Head of caudate nucleus (tissue), 42 donors: ENCODE measurements around the gene LHX5.
A peak's percentile ranks its signal among the peaks of the same experiment; 100 is the strongest.

Source experiments
- DNase-seq, 42 donors: peaks; one replicate each; pipeline versions ENCODE4 v3.0.0 to v3.0.0-alpha.2; 2020 to 2021; ENCODE audit warnings: mixed read lengths in 7 of 42
- intact Hi-C: fragments of 100-400 bp; cut with DNase I; formaldehyde crosslinking; loops from one replicate; pipeline ENCODE4 v1.15.0; 2022

Gene LHX5

DNA sequence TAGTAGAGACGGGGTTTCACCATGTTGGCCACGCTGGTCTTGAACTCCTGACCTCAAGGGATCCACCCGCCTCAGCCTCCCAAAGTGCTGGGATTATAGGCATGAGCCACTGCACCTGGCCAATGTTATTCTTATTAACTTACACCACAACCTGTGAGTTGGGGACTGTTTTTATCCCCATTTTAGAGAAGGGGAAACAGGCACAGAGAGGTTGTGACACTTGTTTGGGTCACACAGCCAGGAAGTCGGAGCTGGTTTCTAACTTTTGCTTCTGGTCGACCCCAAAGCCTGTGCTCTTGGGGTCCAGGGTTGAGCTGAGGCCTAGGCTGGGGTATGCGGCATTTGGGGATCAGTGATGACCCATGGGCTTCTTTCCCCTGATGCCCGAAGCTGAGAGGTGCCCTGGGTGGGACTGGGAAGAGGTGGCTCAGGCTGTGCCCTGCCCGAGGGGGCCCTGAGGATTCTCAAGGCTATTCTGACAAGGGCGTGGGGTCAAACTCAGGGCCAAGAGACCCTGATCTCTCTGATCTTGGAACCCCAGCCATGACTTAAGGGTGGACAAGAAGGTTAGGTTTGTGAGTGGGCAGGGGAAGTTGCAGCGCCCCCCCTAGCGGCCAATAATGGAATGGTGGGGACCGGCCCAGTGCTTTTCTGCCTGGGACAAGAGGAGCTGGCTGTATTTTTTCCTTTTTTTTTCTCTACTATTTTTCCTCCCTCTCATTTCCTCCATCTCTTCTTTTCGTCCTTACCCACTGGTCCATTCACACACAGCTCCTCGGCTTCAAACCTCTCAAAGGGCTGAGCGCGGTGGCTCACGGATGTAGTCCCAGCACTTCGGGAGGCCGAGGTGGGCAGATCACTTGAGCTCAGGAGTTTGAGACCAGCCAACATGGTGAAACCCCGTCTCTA is 46.5 kb downstream of the LHX5 start:
- intact Hi-C loops = loop anchor here (5.0 to 10.0 kb wide), 2 partner anchors 113 to 230 kb away; no protein-coding TSS in a partner anchor

DNA sequence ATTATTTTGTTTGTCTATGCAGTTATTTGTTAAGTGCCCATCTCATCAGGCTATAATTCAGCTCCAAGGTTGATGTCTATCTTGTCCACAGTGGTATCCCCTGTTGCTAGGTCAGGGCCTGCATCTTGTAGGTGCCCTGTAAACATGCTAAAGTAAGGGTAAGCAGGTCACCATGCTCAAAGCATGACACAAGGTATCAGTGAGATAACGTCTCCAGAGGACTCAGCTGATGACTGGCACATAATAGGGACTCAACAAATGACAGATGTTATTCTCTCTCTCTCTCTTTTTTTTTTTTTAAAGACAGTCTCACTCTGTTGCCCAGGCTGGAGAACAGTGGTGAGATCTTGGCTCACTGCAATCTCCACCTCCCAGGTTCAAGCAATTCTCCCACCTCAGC is 47.2 kb downstream of the LHX5 start:
- no peak for DNase-seq
- intact Hi-C loops = loop anchor here (10.0 kb wide), 1 partner anchor 230 kb away; no protein-coding TSS in a partner anchor

More for the DNA sequence above, 46.5 kb downstream of the LHX5 start:
- peak in 41 of 42 donors; percentile 31 to 87 (median 66) for DNase-seq

DNA sequence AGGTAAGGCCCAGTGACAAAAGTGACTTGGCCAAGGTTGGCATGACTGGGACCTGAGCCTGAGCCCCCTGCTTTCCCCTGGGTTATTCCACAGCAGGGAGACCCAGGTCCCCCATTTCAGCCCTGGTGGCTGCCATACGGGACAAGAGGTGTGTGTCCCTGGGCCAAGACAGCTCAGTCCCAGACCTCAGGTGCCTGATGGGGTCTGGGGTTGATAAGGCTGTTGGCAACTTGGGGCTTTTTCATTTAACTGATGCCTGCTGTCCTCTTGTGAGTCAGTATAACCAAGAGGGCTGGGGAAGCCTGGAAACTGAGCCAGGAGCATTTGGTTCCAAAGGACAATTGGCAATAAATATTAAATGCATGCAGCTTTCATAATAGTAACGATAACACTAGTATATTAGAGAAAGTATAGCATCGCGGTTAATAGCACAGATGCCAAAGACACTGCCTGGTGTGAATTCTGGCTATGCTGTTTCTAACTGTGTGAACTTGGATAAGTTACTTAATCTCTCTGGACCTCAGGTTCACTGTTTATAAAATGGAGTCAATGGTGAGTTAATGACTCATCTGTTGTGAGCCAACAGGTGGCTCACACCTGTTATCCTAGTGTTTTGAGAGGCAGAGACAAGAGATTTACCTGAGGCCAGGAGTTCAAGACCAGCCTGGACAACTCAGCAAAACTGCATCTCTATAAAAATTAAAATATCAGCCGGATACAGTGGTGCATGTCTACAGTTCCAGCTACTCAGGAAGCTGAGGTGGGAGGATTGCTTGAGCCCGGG is 48.6 kb downstream of the LHX5 start:
- intact Hi-C loops = loop anchor here (10.0 kb wide), 1 partner anchor 228 kb away; no protein-coding TSS in a partner anchor
- DNase-seq = no peak

DNA sequence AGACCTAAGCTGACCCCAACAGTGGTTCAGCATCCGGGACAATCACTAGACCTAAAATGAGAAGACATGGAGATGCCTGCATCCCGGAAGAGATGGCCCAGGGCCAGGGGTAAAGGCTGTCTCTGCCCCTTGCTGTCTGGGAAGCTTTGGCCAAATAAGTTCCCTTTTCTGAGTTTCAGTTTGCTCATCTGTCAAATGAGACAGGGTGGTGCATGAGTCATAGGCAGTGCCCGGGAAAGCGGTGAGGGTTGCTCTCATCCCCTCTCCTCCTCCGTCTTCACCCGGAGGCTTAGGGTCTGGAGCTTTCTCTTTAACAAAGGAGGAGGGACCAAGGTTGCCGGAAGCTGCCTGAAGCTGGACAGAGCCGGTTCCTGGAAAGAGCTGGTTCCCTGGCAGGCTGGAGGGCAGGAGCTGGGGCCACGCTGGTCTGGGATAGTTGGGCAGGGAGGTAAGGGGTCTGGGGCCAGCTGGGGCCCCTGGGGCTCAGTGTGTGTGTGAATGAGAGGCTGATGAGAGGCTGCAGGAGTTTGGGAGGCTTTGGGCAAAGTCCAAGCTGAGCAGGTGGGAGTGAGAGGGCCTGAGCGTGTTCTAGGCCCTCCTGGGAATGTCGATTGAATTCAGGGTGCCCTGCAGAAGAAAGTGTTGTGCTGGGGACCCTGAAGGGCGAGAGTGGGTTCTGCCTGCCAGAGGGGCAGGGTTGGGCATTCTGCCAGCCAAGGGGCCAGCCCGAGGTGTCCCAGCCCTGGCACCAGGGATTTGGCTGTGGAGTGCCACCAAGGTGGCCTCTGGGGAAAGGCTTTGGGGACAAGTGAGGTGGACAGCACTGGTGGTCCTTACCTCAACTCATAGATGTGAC is 49.4 kb downstream of the LHX5 start, which contains the start of gene SDSL:
TSS of gene SDSL (plus strand) at position 351 of the 856 bp plus-strand sequence. CDS start 5,603 bp downstream, outside the sequence.
- peak in 41 of 42 donors; percentile 21 to 89 (median 60) for DNase-seq
- intact Hi-C loops = loop anchor here (10.0 kb wide), 1 partner anchor 227 kb away; no protein-coding TSS in a partner anchor

DNA sequence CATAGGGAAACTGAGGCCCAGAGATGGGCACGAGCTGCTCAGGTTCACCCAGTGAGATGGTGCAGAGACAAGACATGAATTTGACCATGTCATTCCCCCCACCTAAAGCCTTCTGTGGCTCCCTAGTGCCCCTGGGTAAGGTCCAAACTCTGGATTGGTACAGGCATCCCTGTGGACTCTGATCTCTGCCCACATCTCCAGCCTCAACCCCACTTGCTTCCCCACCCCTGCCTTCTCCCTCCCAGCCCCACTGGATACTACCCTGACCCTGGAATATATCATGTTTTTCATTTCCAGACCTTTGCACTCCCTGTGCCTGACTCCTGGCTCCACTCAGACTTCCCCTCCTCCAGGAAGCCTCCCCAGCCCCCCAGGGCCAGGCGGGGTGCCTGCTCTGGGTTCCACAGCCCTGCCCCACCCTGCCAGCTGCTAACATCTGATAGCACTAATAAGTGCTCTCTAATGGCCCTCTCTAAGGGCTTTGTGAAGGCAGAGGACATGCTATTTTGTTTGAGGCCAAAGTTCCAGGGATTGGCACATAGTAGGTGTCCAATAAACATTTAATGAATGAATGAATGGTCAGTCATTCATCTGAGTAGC is 50.6 kb downstream of the LHX5 start:
- intact Hi-C loops = loop anchor here (10.0 kb wide), 1 partner anchor 226 kb away; no protein-coding TSS in a partner anchor
- no peak for DNase-seq

DNA sequence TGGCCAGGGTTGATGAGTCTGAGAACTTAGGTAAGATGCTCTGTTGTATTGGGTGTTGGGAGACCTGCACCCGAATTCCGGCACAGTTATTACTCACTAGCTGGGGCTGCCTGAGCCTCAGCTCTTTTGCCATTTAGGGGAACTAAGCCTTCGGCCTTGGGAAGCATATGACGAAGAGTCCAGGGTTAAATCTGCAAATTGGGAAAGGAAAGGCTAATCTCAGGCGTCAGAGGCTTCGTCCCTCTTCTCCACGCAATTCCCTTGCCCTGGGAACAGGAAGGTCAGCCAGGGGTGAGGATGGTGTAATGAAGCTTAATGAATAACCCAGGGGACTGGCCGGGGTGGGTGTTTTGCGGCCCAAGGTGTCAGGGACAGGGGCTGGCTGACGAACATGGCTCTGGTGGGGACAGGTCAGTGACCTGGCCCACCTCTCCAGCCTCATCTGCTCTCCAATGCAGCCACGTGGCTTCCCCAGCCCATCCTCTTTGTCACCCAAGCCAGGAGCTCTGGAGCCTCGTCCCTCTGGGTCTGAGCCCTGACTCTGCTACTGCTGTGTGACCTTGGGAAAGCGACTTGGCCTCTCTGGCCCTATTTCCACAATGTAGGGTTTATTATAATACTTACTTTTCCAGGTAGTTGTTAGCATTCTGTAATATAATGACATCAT is 53.3 kb downstream of the LHX5 start:
- intact Hi-C loops = no loop called here
- DNase-seq = no peak

DNA sequence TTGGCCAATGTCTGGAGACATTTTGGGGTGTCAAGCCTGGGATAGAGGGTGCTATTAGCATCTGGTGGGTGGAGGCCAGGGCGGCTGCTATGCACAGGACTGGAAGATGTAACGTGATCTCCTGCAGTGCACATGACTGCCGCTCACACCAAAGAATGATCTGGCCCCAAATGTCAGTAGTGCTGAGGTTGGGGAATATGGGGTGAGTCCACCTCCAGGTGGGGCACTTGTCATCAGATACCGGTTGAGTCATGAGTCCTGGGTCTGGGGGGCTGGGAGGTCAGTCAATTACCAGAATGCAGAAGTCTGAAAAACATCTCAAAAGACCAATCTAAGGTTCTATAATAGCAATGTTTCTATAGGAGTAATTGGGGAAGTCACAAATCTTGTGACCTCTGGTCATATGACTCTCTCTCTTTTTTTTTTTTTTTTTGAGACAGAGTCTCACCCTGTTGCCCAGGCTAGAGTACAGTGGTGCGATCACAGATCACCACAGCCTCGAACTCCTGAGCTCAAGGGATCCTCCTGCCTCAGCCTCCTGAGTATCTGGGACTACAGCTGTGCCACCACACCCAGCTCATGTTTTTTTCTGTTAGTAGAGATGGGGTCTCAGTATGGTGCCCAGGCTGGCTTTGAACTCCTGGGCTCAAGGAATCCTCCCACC is 55.4 kb downstream of the LHX5 start:
- DNase-seq = no peak
- intact Hi-C loops = no loop called here

DNA sequence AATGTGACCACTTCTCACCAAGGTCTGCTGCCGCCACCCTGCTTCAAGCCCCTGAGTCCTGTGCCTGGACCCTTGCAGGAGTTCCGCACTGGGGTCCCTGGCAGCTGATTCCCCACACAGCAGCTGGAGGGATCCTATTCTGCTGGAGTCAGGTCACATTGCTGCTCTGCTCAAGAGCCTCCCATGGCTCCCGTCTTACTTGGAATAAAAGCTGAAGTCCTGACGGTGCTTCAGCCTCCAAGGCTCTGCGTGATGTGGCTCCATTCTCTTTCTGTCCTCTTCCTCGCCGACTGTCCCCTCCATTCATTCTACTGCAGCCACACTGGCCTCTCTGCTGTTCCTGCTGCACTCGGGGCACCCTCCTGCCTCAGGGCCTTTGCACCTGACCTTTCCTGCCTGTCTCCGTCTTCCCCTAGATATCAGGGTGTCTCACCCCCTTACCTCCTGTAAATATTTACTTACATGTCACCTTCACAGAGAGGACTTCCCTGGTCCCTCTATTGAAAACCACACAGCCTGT is 57.1 kb downstream of the LHX5 start:
- intact Hi-C loops = no loop called here
- no peak for DNase-seq

DNA sequence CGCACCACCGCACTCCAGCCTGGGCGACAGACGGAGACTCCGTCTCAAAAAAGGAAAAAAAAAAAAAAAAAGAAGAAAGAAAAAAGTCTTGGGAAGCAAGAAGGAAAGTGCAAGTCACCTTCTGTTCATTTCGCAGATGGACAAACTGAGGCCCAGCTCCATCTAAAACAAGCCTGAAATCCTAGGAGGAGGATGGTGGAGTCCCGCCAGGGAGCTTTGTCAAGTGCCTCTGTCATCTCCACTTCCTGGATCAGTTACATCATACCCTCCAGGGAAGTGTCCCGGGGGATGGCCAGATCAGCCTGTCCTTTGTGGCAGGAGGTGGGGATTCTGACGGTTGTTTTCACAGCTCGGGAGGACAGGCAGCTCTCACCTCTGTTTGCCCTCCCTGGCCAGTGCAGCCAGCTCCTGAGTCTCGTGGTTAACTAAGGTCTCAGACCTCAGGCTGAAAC is 58.2 kb downstream of the LHX5 start:
- intact Hi-C loops = no loop called here
- DNase-seq = no peak
